Progenitor cell of endocrine pancreas (in vitro differentiated cells): Measurements from ENCODE around the gene CYP27B1. TPM values are rescaled to one million over a fixed set of nuclear protein-coding genes. Genes with fewer than 3 reads are reported as not detected.

Experiments
- DNase-seq: peaks from one replicate; pipeline ENCODE4 v3.0.0; 2021; ENCODE audit warnings: low spot score; ENCODE audit not compliant: unreplicated experiment
- H3K27ac Mint-ChIP-seq: 2 replicates; pipeline ENCODE4 v1.8.0; 2021; ENCODE audit warnings: mild to moderate bottlenecking, moderate library complexity, mixed read lengths
- H3K27me3 Mint-ChIP-seq: 2 replicates; pipeline ENCODE4 v1.8.0; 2021; ENCODE audit warnings: mixed read lengths
- H3K36me3 Mint-ChIP-seq: 2 replicates; pipeline ENCODE4 v1.8.0; 2022; ENCODE audit warnings: mixed read lengths; ENCODE audit not compliant: insufficient read depth
- H3K4me1 Mint-ChIP-seq: 2 replicates; pipeline ENCODE4 v1.8.0; 2021; ENCODE audit warnings: low read depth, mixed read lengths
- H3K4me3 Mint-ChIP-seq: 2 replicates; pipeline ENCODE4 v1.8.0; 2021; ENCODE audit warnings: low read depth, mild to moderate bottlenecking, moderate library complexity, mixed read lengths
- H3K9me3 Mint-ChIP-seq: 2 replicates; pipeline ENCODE4 v1.8.0; 2021; ENCODE audit warnings: low read depth, mixed read lengths
- CTCF ChIP-seq: fragments of 200-600 bp; sonication (generic); IDR thresholded peaks from one replicate; pipeline ENCODE4 v1.5.0; 2021; ENCODE audit warnings: antibody characterized with exemption, mild to moderate bottlenecking; ENCODE audit not compliant: unreplicated experiment
- total RNA-seq: library from RNA; stranded (reverse); gene quantifications from 2 replicates; pipeline ENCODE4 v1.2.1, GENCODE V29; 2021

Gene CYP27B1
- total RNA-seq, 1 donor from 2014 or later = 2.0 TPM

GRCh38 chr12:57797933-57798332 lies 31.1 kb upstream of the CYP27B1 start:
- H3K27me3 Mint-ChIP-seq = no peaks in the 10 kb centered on the region
- H3K4me3 Mint-ChIP-seq = no peak overlapping the region
- H3K9me3 Mint-ChIP-seq = no peaks in the 10 kb centered on the region
- peaks cover 7% of the 10 kb centered on the region for H3K36me3 Mint-ChIP-seq
- DNase-seq = no peak
- no peak for TF ChIP-seq CTCF
- H3K27ac Mint-ChIP-seq = no peak overlapping the region
- no peaks in the 10 kb centered on the region for H3K4me1 Mint-ChIP-seq

GRCh38 chr12:57796996-57797395 lies 30.1 kb upstream of the CYP27B1 start:
- no peaks in the 10 kb centered on the region for H3K4me1 Mint-ChIP-seq
- peaks cover 11% of the 10 kb centered on the region for H3K36me3 Mint-ChIP-seq

GRCh38 chr12:57795354-57795753 lies 28.5 kb upstream of the CYP27B1 start:
- no peaks in the 10 kb centered on the region for H3K4me1 Mint-ChIP-seq
- DNase-seq = no peak
- no peaks in the 10 kb centered on the region for H3K9me3 Mint-ChIP-seq
- H3K36me3 Mint-ChIP-seq = peaks cover 10% of the 10 kb centered on the region
- H3K27ac Mint-ChIP-seq = no peak overlapping the region
- no peaks in the 10 kb centered on the region for H3K27me3 Mint-ChIP-seq
- no peak for TF ChIP-seq CTCF
- no peak overlapping the region for H3K4me3 Mint-ChIP-seq

More at GRCh38 chr12:57796996-57797395, 30.1 kb upstream of the CYP27B1 start:
- H3K27ac Mint-ChIP-seq = no peak overlapping the region
- H3K4me3 Mint-ChIP-seq = no peak overlapping the region
- no peak for DNase-seq
- H3K27me3 Mint-ChIP-seq = no peaks in the 10 kb centered on the region
- TF ChIP-seq CTCF = no peak
- no peaks in the 10 kb centered on the region for H3K9me3 Mint-ChIP-seq

GRCh38 chr12:57793920-57794319 lies 27.0 kb upstream of the CYP27B1 start:
- no peak for DNase-seq
- TF ChIP-seq CTCF = no peak
- Mint-ChIP-seq H3K27me3 (no peaks in the 10 kb centered on the region), H3K9me3 (no peaks in the 10 kb centered on the region), H3K4me1 (no peaks in the 10 kb centered on the region), H3K36me3 (peaks cover 10% of the 10 kb centered on the region), H3K4me3 (no peak overlapping the region), H3K27ac (no peak overlapping the region)

- no peaks in the 10 kb centered on the region for H3K9me3 Mint-ChIP-seq
- H3K27me3 Mint-ChIP-seq = no peaks in the 10 kb centered on the region
Measured at GRCh38 chr12:57783861-57784260, 17.0 kb upstream of the CYP27B1 start.

More at GRCh38 chr12:57783861-57784260, 17.0 kb upstream of the CYP27B1 start:
- H3K36me3 Mint-ChIP-seq = peaks cover 13% of the 10 kb centered on the region
- H3K27ac Mint-ChIP-seq = peak overlapping the region; percentile 24
- H3K4me1 Mint-ChIP-seq = peaks cover 12% of the 10 kb centered on the region
- DNase-seq = no peak
- peak overlapping the region; percentile 66 for H3K4me3 Mint-ChIP-seq
- no peak for TF ChIP-seq CTCF
